COLO829 (cell line): ENCODE measurements around the gene MYO16.
"Not testable (repeated sequence)": the region's sequence is repeated elsewhere in the genome, so short reads cannot be mapped to it uniquely, and the experiment has no call there.

Experiments used
- DNase-seq: peaks from one replicate; pipeline ENCODE4 v3.0.0; 2012; ENCODE audit warnings: low spot score

The MYO16 gene

DNA sequence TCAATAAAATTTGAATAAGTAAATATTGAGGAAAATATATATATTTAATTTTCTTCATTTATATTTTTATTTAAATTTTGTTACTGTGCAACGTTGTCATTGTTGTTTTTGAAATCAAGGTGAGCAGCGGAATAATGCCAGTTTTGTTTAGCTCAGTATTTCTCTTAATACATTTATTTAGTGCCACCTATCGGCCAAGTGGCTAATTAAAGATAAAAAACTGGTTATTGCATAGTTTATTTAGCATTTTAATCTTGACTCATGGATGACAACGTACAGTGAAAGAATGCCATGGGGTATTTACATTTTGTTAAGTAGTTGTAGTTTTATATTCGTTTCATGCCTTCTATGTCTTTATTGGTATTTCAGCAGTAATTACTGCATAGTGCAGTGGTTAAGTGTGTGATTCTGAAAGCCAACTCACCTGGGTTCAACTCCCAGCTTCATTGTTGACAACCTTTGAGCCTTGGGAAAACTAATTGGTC, 265.9 kb downstream of the MYO16 start:
- peak; percentile 22 for DNase-seq

DNA sequence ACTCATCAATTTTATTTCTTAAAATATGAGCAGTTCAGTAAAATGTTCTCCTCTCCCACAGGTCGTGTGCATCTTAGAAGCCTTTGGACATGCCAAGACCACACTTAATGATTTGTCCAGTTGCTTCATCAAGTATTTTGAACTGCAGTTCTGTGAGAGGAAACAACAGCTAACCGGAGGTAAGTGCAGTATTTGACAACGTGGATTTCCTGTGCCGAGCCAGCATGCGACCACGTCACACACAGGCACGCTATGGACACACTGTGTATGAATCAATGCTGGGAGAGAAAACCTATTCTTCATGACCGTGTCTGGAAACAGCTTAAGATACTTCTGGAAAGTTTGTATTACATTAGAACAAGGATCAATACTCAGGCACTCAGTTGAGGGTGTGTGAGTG, 268.5 kb downstream of the MYO16 start:
- DNase-seq: no peak

DNA sequence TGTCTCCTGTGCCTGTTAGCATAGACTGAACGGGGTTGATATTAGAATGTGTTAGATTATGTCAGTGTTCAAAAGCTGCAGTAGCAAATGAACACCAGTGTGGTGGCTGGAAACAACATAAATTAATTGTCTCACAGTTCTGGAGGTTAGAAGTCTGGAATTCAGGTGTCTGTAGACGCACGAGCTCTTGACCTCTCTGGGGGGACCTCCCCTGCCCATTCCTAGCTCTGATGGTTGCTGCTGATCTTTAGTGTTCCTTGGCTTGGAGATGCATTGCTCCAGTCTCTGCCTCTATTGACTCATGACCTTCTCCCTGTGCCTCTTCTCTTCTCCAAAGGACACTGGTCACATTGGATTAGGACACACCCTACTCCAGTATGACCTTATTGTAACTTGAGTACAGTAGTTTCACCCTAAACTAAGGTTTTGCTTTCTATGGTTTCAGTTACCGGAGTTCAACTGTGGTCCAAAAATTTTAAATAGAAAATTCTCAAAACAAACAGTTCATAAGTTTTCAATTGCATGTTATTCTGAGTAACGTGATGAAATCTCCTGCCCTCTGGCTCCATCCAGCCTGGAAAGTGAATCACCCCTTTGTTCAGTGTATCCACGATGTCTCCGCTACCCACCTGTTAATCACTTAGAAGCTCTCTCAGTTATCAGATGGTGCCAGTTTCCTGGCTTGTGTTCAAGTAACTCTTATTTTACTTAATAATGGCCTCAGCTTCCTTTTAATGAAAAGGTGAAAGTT, 273.2 kb downstream of the MYO16 start:
- peak; percentile 76 for DNase-seq

DNA sequence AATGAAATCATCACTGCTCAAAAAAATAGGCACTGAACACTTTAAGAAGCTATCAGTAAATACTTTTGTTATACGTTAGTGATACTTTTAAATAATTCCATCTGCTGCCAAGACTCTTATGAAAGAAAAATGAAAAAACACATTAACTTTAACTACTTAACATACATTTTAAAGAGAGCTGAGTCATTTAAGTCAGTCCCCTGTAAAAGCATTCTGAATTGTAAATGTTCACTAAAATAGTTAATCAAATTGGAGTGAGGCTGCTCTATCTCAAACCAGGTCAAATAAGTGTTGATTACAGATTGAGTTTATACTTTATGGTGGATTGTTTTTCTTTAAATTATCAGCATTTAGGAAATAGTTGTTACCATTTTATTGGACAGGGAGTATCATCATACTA, 274.2 kb downstream of the MYO16 start:
- DNase-seq: no peak

DNA sequence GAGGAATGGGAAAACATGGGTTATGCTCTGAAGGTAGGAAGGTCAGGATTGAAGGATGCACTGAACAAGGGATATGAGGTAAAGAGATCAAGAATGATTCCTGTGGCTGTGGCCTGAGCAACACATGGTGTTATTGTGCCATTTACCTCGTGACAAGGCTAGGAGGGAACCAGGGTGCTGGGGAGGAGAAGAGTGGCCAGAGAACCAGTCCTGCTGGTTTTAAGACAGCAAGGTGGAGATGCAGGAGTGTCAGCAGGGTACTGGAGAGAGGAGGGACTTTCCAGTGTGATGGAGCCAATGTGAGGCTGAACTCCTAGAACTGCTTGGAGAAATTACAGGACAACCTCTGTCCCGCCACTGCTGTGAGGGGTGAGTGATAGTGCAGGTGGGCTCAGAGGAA, 282.4 kb downstream of the MYO16 start:
- DNase-seq: no peak

DNA sequence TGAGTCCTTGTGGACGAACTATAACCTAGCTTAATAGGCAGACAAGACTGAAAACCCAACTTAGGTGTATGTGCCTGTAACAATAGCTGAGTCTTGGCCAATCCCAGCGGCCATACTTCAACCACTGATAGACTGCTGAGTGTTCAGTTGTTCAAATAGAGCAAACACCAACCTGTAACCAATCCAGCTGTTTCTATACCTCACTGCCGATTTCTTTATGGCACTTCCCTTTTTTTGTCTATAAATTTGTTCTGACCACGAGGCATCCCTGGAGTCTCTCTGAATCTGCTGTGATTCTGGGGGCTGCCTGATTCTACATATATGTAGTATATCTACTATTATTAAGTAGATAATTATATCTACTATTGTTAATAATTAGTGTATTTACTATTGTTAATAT, 284.3 kb downstream of the MYO16 start:
- DNase-seq: not testable (repeated sequence)

DNA sequence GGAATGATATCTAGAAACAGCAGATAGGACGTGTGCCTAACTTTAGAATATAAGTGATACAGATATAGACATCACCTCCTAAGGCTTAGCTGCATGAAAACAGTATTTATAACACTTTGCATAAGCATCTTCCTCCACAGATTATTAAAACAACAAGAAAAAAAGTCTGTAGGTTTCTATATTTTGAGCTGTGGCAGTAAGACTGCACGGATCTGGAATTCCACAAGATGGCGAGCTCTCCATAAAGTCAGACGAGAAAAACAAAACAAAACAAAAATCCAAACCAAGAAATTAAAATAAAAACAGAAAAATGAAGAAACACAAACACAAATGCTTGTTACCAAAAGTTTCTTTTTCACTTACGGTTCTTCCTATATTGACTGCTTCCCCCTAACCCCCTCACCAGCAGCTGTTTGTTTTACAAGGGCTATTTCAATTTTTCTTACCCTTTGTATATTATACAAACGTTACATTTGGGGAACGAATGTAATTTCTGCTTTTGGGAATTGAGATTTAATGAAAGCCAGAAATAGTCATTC, 285.8 kb downstream of the MYO16 start:
- DNase-seq: peak; percentile 35

DNA sequence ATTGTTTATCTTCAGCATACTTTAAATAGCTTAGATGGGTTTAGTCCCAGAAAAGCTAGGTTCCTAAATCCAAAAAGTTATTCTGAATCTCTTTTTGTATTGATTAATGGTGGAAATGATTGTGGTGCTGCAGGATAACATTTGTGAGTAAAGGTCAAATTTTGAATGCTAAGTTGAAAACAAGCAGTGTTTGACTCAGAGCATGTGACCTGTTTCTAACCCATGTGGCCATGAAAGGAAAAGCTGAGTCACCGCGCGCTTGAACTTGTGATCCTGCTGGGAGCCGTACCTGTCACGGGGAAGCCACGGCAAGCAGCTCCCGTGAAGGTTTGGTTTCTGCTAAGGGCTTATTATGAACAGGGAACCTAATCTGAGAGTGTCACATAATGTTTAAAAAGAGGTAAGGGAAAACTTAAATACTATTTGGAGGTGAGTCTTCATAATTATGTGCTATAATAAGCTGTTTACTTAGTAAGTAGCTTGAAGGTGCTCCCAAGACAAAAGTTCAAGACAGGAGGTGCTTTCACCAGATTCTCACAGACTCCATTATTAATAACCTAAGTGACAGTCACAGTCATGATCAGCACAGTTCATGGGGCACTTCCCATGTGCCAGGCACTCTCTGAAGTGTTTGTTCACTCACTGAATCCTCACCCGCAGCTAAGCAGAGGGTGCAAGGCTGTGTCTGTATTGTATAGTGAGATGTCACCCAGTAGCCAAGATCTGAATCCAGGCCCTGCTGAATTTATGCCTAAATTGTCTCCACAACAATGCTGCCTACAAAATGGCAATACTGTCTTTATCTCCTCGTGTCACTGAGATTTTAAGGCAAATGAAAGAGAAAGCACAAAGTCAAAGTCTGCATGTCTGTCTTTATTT, 286.5 kb downstream of the MYO16 start:
- DNase-seq: peak; percentile 88

DNA sequence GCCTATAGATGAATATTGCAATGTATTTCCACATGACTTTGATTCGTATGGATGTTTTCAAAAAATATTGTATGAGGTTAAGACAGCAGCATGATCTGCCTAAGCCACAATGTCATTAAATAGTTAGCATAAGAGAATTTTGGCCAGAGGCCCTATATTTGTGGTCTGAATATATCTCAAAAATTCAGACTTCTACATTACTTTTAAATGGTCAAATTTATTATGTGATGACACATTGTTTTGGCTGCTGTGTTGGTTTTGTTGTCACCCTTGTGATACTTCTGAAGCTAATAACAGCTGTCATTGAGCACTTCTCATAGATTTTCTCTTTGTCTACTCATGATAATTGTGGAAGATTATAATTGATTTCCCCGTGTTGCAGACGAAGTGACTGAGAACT, 288.2 kb downstream of the MYO16 start:
- no peak for DNase-seq

DNA sequence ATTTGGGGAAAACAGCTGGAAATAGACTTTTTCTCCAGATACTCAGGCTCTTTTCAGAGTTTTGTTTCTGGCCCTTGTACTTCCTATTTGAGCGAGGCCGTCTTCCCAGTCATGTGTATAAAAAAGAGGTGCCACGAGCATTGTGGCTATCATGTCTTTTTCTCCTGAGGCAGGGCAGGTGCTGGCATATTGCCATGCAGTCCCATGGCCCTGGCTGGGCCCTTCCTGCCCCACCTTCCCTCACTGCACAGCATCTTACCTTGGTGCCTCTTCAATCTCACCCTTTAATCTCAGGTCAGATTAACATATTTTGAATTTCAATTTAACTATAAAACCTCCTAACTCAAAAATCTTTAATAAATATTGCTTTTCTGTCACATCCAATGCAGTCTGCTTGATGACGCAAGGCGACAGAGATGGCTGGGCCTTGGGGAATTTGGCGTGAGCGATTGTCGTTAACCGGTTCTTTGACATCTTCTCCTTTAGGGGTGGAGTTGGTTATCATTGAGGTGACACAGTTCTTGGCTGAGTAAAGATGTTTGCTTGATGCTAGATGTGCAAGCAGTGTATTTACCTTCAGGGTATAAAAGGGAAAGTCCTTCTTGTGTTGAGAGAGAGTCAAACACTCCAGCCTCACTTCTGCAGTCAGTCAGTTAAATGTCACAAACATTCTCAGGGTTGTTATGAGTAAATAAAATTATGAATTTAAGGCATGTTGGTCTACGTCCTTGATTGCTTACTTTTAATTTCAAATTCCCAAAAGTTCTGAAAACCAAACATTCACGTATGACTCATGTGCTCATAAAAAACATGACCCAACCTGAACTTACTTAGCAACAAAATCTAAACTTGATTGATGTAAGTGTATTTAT, 289.9 kb downstream of the MYO16 start:
- no peak for DNase-seq

DNA sequence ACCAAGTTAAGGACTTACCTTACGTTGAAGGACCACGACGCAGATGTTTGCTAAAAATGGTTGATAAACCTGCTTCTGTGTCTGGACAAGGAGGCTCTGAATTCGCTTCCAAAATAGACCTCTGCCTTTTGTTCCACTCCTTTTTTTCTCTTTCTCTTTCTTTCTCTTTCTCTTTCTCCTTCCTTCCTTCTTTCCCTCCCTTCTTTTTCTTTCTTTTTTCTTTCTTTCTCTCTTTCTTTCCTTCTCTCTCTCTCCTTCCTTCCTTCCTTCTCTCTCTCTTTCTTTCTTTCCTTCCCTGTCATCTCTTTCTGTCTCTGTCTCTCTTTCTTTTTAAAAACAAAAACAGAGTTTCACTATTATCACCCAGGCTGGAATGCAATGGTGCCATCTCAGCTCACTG, 290.7 kb downstream of the MYO16 start:
- no peak for DNase-seq

DNA sequence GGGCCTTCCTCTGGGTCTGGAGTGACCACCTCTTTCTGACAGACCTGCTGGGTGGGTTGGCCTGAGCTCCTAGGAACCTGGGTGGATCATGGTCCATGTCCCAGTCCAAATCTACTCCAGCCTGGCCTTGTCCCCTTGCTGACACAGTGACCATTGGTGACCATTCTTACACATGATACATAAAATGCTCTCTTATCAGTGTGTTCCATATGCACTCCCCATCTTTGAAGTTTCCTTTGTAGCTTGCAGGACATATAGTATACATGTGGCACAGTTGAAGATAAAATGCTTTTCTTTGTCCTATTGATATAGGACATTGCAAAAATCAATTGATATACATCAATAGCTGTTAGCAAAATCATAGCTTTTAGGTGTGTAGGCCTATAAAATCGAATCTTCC, 291.8 kb downstream of the MYO16 start:
- DNase-seq: no peak

DNA sequence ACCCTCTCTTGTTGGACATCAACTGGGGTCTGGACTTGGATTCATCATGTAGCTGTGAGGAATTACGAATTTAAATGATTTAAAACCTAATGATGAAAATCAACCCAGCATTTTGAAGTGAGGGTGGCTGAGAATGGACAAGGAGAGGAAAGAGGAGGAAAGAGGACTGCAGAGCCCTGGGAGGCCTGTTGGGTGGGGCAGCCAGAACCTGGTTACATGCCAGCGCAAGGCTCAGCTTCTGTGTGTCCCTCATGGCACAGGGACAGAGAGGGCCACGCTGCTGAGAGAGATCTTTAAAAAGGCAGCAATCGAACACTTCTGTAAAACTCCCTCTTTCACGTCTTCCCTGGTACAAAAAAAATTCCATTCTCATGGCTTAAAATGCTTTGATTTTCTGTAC, 292.7 kb downstream of the MYO16 start:
- DNase-seq: no peak

DNA sequence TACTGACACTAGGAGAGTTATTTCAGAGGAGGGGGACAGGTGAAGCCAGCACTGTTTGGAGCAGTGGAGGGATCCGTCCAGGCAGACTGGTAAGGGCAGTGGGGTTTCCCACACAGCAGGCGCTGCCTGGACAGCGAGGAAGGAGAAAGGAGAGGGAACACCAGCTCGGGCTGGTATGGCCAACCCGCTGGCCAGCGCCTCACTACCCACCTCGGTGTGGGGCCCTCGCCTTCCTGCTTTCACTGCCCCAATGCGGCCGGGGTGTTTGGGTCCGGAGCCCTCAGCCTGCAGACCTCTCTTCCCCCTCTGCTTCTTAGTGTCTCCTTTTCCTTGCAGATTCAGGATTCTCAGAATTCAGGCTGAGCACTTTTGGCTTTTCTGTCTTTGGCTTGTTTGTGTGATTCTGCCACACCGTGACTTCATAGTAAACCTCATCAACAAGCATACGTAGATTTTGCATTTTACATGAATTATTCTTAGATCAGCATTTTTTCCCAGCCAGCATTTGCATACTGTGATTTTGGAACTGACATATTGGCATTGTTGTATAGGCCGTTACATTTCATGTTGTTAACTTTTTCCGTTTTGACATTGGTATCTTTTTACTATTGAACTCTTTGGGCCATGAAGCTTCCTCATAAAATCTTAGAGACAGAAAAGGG, 294.1 kb downstream of the MYO16 start:
- no peak for DNase-seq

DNA sequence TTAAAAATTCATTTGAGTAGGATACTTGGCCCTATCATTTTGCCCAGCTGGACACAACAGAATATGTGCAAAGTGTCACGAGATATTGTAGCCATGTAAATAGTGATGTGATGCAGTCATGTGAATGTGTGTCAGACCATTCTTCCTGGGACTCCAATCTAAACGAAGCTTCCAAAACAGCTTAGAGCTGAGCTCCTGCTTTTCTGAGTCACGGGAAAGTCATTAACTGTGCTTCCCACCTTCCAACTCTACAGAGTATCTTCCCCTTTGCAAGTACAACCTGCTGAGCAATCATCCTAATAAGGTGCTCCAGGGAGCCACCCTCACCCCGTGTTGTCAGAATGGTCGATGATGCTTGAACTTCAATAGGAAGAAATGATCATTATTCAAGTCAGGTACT, 294.7 kb downstream of the MYO16 start:
- DNase-seq: no peak

DNA sequence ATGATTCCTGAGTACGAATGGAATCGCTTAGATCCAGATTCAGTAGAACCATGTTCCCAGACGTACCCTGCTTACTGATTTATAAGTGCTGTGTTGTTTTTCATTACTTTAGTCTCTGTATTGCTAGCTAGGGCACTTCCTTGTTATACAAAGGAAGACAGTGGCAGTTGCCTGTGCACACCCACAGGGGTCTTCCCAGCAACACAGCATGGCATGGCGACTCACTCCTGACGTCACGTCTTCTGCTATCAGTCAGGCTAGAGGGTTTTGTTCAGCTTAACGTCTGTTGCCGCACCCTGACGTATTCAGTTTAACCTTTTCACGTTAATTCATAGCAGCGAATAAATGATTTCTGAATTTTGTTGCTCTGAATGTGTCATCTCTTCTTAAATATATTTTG, 295.1 kb downstream of the MYO16 start:
- DNase-seq: no peak

DNA sequence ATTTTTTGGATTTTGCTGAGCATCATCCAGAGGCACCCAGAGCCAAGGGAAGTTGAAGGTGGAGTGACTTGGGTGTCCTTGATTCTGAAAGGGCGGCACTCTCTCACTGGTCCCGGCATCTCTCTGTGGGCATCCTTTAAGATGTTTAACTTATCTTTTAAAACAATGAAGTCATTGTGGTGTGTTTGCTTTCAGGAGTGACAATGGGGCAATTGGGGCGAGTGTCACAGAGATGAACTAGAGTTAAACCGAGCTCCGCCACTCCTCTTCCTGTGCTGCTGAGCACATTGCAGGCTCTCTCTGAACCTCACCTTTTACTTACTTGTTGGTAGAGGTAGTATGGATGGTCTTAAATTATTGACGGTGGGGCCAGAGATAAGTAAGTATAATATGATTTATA, 295.7 kb downstream of the MYO16 start:
- no peak for DNase-seq

DNA sequence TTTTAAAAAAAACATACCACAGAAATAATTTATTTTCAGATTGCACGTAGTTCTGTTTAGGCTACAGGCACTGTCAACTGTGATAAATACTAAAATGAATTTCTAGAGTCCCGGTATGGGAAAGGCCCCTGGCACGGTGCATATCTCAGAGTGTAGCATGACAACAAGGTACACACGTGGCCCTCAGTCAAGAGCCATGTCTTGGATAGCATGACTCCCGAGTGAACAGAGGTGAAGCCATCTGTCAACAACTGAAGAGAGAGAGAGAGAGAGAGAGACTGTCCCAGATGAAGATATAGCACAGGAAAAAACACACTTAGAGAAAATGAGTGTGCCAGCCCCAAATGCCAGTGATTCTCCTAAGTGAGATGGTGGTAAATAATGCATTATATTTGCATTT, 297.5 kb downstream of the MYO16 start:
- no peak for DNase-seq

DNA sequence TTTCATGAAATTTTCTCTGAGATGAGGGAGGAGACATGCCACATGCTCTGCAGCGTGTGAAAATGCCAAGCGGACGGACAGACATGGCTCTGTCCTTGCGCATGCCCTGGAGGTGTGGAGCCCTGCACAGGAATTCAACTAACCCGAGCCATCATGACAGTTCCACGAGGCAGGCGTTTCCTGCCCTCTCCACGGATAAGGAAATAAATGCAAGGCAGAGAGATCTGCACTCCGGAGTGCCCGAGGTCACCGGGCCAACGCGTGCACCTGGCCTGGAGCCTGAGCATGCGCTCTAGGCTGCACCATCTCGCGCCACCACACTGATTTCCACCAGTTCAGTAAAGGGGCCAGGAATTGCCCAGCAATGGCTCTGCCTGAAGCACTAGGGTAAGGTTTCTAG, 298.2 kb downstream of the MYO16 start:
- no peak for DNase-seq

DNA sequence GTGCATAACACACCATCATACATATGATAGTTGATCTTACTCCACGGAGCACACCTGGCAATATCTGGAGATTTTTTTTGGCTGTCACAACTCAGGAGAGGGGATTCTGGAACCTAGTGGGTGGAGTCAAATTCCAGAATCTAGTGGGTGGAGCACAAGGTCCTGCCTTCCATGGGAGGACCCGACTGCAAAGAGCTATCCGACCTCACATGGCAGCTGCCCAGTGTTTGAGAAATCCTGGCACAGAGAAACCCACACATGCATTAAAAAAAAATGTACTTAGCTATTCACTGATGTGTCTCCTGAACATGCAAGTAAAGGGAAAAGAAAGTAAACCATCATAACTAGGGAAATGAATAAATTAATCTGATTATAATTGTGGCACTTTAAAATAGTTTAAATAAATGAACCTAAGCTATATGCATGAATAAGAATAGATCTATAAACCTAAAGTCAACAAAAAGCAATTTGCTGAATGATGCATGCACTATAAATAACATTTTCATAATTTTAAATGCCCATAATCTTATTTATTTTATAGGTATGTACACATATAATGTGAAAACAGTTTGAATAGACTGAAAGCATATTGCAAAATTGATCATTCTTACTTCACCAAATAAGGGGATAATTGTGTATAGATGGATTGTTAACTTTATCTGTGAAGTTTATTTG, 300.3 kb downstream of the MYO16 start:
- DNase-seq: no peak

DNA sequence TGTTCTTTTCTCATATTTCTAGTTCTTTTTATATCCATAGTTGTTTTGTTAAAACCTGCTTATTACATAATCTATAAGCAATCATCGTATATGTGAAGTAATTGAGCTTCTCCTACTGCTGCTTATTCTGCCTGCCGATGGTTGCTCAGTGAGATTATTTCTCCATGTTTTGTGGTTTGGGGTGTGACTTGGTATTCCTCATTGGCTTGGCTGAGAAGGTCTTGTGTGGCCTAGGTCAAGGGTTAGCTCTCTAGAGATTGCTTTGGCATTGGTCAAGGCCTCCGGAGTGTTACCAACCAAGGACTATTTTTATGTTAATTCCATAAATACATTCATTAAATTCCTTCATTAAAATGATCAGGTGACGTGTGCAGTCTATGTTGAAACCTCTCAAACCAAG, 302.8 kb downstream of the MYO16 start:
- DNase-seq: no peak
